GM19035 (cell line): ENCODE measurements around the gene FRMD3.
A peak's percentile ranks its signal among the peaks of the same experiment; 100 is the strongest.

Source experiments
- ATAC-seq: cut with Tn5 transposase; IDR thresholded peaks from one replicate; pipeline ENCODE4 v1.9.1; 2021; ENCODE audit not compliant: unreplicated experiment

The FRMD3 gene

GRCh38 chr9:83342731-83343130, 195.5 kb downstream of the FRMD3 start:
- no peak for ATAC-seq

GRCh38 chr9:83342006-83342405, 196.2 kb downstream of the FRMD3 start:
- ATAC-seq, result no peak

GRCh38 chr9:83340451-83340850, 197.8 kb downstream of the FRMD3 start:
- no peak for ATAC-seq

- no peak for ATAC-seq
Observed at GRCh38 chr9:83339435-83339834, 198.8 kb downstream of the FRMD3 start.

GRCh38 chr9:83336706-83337105, 201.5 kb downstream of the FRMD3 start:
- no peak for ATAC-seq

GRCh38 chr9:83334320-83334719, 203.9 kb downstream of the FRMD3 start:
- ATAC-seq, result peak; percentile 78

GRCh38 chr9:83330207-83331196, 207.7 kb downstream of the FRMD3 start:
- ATAC-seq, result no peak

- ATAC-seq, result no peak
Observed at GRCh38 chr9:83327750-83328622, 210.2 kb downstream of the FRMD3 start.

GRCh38 chr9:83327323-83327722, 210.9 kb downstream of the FRMD3 start:
- no peak for ATAC-seq

GRCh38 chr9:83323148-83323547, 215.1 kb downstream of the FRMD3 start:
- ATAC-seq, result no peak

GRCh38 chr9:83322438-83322837, 215.8 kb downstream of the FRMD3 start:
- ATAC-seq, result no peak

- no peak for ATAC-seq
Observed at GRCh38 chr9:83317244-83317643, 221.0 kb downstream of the FRMD3 start.

GRCh38 chr9:83315649-83316048, 222.6 kb downstream of the FRMD3 start:
- no peak for ATAC-seq

GRCh38 chr9:83313781-83314180, 224.4 kb downstream of the FRMD3 start:
- no peak for ATAC-seq

GRCh38 chr9:83312537-83312936, 225.7 kb downstream of the FRMD3 start:
- no peak for ATAC-seq

- ATAC-seq, result no peak
Observed at GRCh38 chr9:83307066-83307724, 231.0 kb downstream of the FRMD3 start.

- ATAC-seq, result no peak
Observed at GRCh38 chr9:83304686-83305085, 233.5 kb downstream of the FRMD3 start.

- no peak for ATAC-seq
Observed at GRCh38 chr9:83299571-83299970, 238.6 kb downstream of the FRMD3 start.

- no peak for ATAC-seq
Observed at GRCh38 chr9:83299094-83299493, 239.1 kb downstream of the FRMD3 start.

- peak; percentile 59 for ATAC-seq
Observed at GRCh38 chr9:83296123-83296522, 242.1 kb downstream of the FRMD3 start.

- no peak for ATAC-seq
Observed at GRCh38 chr9:83294816-83295215, 243.4 kb downstream of the FRMD3 start.
